Sigmoid colon (tissue), 7 donors: ENCODE data around the gene ARF6. TPM values are rescaled to one million over a fixed set of nuclear protein-coding genes. Genes with fewer than 3 reads are reported as not detected.
A peak's percentile ranks its signal among the peaks of the same experiment; 100 is the strongest.

Experiments used
- DNase-seq: peaks from one replicate; pipeline ENCODE4 v3.0.0-alpha.2; 2019
- H3K27ac ChIP-seq, 4 donors: fragments of 200-600 bp; sonication (generic); one replicate each; pipeline ENCODE4 v1.5.1; 2016 to 2019; ENCODE audit warnings: mild to moderate bottlenecking in 1 of 4
- H3K27me3 ChIP-seq, 3 donors: fragments of 200-600 bp; sonication (generic); one replicate each; pipeline ENCODE4 v1.5.1; 2019; ENCODE audit warnings: mild to moderate bottlenecking in 1 of 3
- H3K36me3 ChIP-seq, 4 donors: fragments of 200-600 bp; sonication (generic); one replicate each; pipeline ENCODE4 v1.5.1; 2016 to 2019
- H3K4me1 ChIP-seq, 4 donors: fragments of 200-600 bp; sonication (generic); one replicate each; pipeline ENCODE4 v1.5.1; 2017 to 2019
- H3K4me3 ChIP-seq, 4 donors: fragments of 200-600 bp; sonication (generic); one replicate each; pipeline ENCODE4 v1.5.1; 2017 to 2019; ENCODE audit warnings: mild to moderate bottlenecking in 2 of 4, moderate library complexity in 1 of 4
- H3K9me3 ChIP-seq, 4 donors: fragments of 200-600 bp in 3 of 4; sonication (generic) in 3 of 4; one replicate each; pipeline versions ENCODE4 v1.5.1 to v1.6.1; 2013 to 2019
- CTCF ChIP-seq, 4 experiments: fragments of 450-650 bp in 3 of 4; fragments of 200-600 bp in 1 of 4; IDR thresholded peaks; one replicate each; pipeline ENCODE4 v1.5.1; 2016 to 2019; ENCODE audit warnings: antibody characterized with exemption in 4 of 4, mild to moderate bottlenecking in 3 of 4, moderate library complexity in 2 of 4
- EP300 ChIP-seq, 4 donors: sonication (generic); formaldehyde crosslinking; IDR thresholded peaks; one replicate each; pipeline ENCODE4 v1.6.1; 2017; ENCODE audit warnings: antibody characterized with exemption in 4 of 4
- POLR2A ChIP-seq, 2 donors: fragments of 450-650 bp; IDR thresholded peaks; one replicate each; pipeline ENCODE4 v1.6.1; 2016; ENCODE audit warnings: antibody characterized with exemption in 2 of 2, mild to moderate bottlenecking in 2 of 2, moderate library complexity in 2 of 2
- POLR2AphosphoS5 ChIP-seq, 4 donors: sonication (generic); formaldehyde crosslinking; IDR thresholded peaks; one replicate each; pipeline ENCODE4 v1.6.1; 2017; ENCODE audit warnings: antibody characterized with exemption in 4 of 4
- WGBS, 2 donors: extraction: QIAGEN DNeasy Blood & Tissue Kit; methylation state at CpG; one replicate each; pipeline ENCODE4 v1.1.7; 2013; 5-methylcytosine and 5-hydroxymethylcytosine counted together
- intact Hi-C: fragments of 100-400 bp; cut with DNase I; formaldehyde crosslinking; loops from one replicate; pipeline ENCODE4 v1.15.1; 2023
- polyA plus RNA-seq, 3 donors: library from polyadenylated mRNA; stranded (reverse); fragments of 200-250 nt; gene quantifications; one replicate each; pipeline ENCODE4 v1.2.3, GENCODE V29; 2013
- small RNA-seq, 3 donors: library from RNA; depleted of rRNA; stranded (forward); fragments of <200 nt; gene quantifications; one replicate each; pipeline ENCODE3, GENCODE V24; 2016
- total RNA-seq, 4 donors: library from RNA; depleted of rRNA; stranded (reverse); fragments of >200 nt; gene quantifications; one replicate each; pipeline ENCODE4 v1.1.0, GENCODE V29; 2016
- donor health status: healthy with polysubstance abuse.
- donor health status: Bipolar disorder and iron deficiency.
- donor health status: healthy.

Gene ARF6
- total and polyA plus RNA-seq, 7 donors: 33.8 to 117 (median 45.6) TPM

- Histone ChIP-seq H3K27me3 (no peaks in the 10 kb centered on the region), H3K27ac (peak overlapping the region in 2 of 4 donors; percentile 14 to 18), H3K36me3 (no peaks in the 10 kb centered on the region), H3K4me3 (no peak overlapping the region), H3K4me1 (peaks cover 0 to 23% (median 15%) of the 10 kb centered on the region in 4 donors), H3K9me3 (no peaks in the 10 kb centered on the region)
- peak; percentile 73 for DNase-seq
- 80 to 81% methylated on average over 2 of the region's 2 CpGs for WGBS, 2 donors
- intact Hi-C loops: no loop called here
- TF ChIP-seq POLR2AphosphoS5 (IDR thresholded peaks at IDR 0.05) (peak; percentile 16 to 75 (median 70)), CTCF (IDR thresholded peaks at IDR 0.05) (no peak), POLR2A (IDR thresholded peaks at IDR 0.05) (no peak), EP300 (IDR thresholded peaks at IDR 0.05) (no peak)
Measured at GRCh38 chr14:49942090-49942489, 49.2 kb downstream of the ARF6 start.

- 87% methylated on average over 1 of the region's 1 CpG for WGBS, 2 donors
- Histone ChIP-seq H3K4me3 (no peak overlapping the region), H3K27me3 (no peaks in the 10 kb centered on the region), H3K4me1 (peaks cover 0 to 23% (median 15%) of the 10 kb centered on the region in 4 donors), H3K27ac (no peak overlapping the region), H3K9me3 (no peaks in the 10 kb centered on the region), H3K36me3 (no peaks in the 10 kb centered on the region)
- no peak for DNase-seq
- no peak for TF ChIP-seq EP300 (IDR thresholded peaks at IDR 0.05)
- TF ChIP-seq POLR2AphosphoS5 (IDR thresholded peaks at IDR 0.05): no peak
- TF ChIP-seq POLR2A (IDR thresholded peaks at IDR 0.05): no peak
- no peak for TF ChIP-seq CTCF (IDR thresholded peaks at IDR 0.05)
- intact Hi-C loops: no loop called here
Measured at GRCh38 chr14:49944501-49944900, 51.6 kb downstream of the ARF6 start.

GRCh38 chr14:49945448-49946319, 52.8 kb downstream of the ARF6 start:
- intact Hi-C loops: no loop called here
- DNase-seq: no peak
- Histone ChIP-seq H3K9me3 (no peaks in the 10 kb centered on the region), H3K4me3 (no peak overlapping the region), H3K4me1 (peaks cover 0 to 23% (median 15%) of the 10 kb centered on the region in 4 donors), H3K27me3 (no peaks in the 10 kb centered on the region), H3K36me3 (no peaks in the 10 kb centered on the region), H3K27ac (no peak overlapping the region)
- TF ChIP-seq POLR2AphosphoS5 (IDR thresholded peaks at IDR 0.05): no peak
- no peak for TF ChIP-seq EP300 (IDR thresholded peaks at IDR 0.05)
- WGBS, 2 donors: 81 to 89% methylated on average over 8 of the region's 8 CpGs

Small RNA genes within 50 kb of the gene (small RNA-seq; reads per million reads assigned to genes)
- gene RF00017: 0 reads per million in 3 donors
- gene RN7SL2: 1.7 to 60.9 (median 4.9) reads per million in 3 donors
- gene RN7SL3: 0 to 1.2 (median 0) reads per million in 3 donors
- gene RNU6-189P: 0 reads per million in 3 donors

Other genes with a start within 250 kb of the ARF6 start
- gene POLE2, start 204.9 kb upstream of the ARF6 start, total RNA-seq: 1 to 10 TPM in 3 of 4 donors, not detected in 1; 1.4 to 3.8 (median 2.0) TPM
- 1 to 10 TPM; 2.4 to 6.9 (median 5.5) TPM for gene POLE2, start 204.9 kb upstream of the ARF6 start, polyA plus RNA-seq
- gene KLHDC1, start 200.0 kb upstream of the ARF6 start, total RNA-seq: 10 to 100 TPM; 11.4 to 19.1 (median 13.6) TPM
- 1 to 10 TPM in 2 of 3 donors, under 1 TPM in 1; 0.46 to 1.2 (median 1.1) TPM for gene KLHDC1, start 200.0 kb upstream of the ARF6 start, polyA plus RNA-seq
- 100 to 1,000 TPM in 2 of 4 donors, 10 to 100 TPM in 2; 80.9 to 111 (median 96.4) TPM for gene KLHDC2, start 124.9 kb upstream of the ARF6 start, total RNA-seq
- 10 to 100 TPM; 37.4 to 65.5 (median 63.8) TPM for gene KLHDC2, start 124.9 kb upstream of the ARF6 start, polyA plus RNA-seq
- 100 to 1,000 TPM in 1 of 4 donors, 10 to 100 TPM in 3; 73.7 to 121 (median 79.0) TPM for gene NEMF, start 40.3 kb upstream of the ARF6 start, total RNA-seq
- gene NEMF, start 40.3 kb upstream of the ARF6 start, polyA plus RNA-seq: 10 to 100 TPM; 18.0 to 25.0 (median 21.6) TPM
- gene VCPKMT, start 223.5 kb downstream of the ARF6 start, total RNA-seq: 10 to 100 TPM in 2 of 4 donors, 1 to 10 TPM in 2; 7.8 to 12.2 (median 9.4) TPM
- gene VCPKMT, start 223.5 kb downstream of the ARF6 start, polyA plus RNA-seq: 1 to 10 TPM; 3.5 to 8.7 (median 4.2) TPM